Naive thymus-derived CD4-positive, alpha-beta T cell (primary cell): ENCODE measurements around the gene STAT4. TPM values are rescaled to one million over a fixed set of nuclear protein-coding genes. Genes with fewer than 3 reads are reported as not detected.
"Not testable (repeated sequence)": the region's sequence is repeated elsewhere in the genome, so short reads cannot be mapped to it uniquely, and the experiment has no call there.

Experiments
- ATAC-seq: fragments of 150-1000 bp; cut with Tn5 transposase; 2 replicates; pipeline ENCODE4 v1.10.0; 2021; ENCODE audit warnings: mild to moderate bottlenecking, moderate library complexity
- CTCF ChIA-PET: fragments of 350-600 bp; sonication (Branson Sonifier 250); formaldehyde crosslinking; loops from one replicate; lab custom pipeline; 2021; ENCODE audit warnings: antibody characterized with exemption; lab: Charles Lee
- POLR2A ChIA-PET: fragments of 350-600 bp; sonication (Branson Sonifier 250); formaldehyde crosslinking; loops from one replicate; lab custom pipeline; 2021; ENCODE audit warnings: antibody characterized with exemption, inconsistent platforms; lab: Charles Lee
- DNase-seq, 9 donors: peaks; one replicate each; pipeline versions ENCODE4 v3.0.0 to v3.0.0-alpha.2; 2020 to 2022; ENCODE audit warnings: mixed read lengths in 1 of 9
- H3K27ac ChIP-seq: one replicate; pipeline ENCODE4 v1.7.0; 2013; ENCODE audit warnings: mild to moderate bottlenecking, low read depth, low read length, moderate library complexity
- H3K27me3 ChIP-seq, 2 donors: one replicate each; pipeline ENCODE4 v1.7.0; 2013; ENCODE audit warnings: low read length in 2 of 2, mild to moderate bottlenecking in 2 of 2, moderate library complexity in 2 of 2; ENCODE audit not compliant: control insufficient read depth in 2 of 2, insufficient read depth in 2 of 2
- H3K36me3 ChIP-seq, 3 experiments: 1 replicate in 2 of 3; 2 replicates in 1 of 3; pipeline ENCODE4 v1.7.0; 2013; ENCODE audit warnings: low read length in 3 of 3, mild to moderate bottlenecking in 3 of 3, moderate library complexity in 1 of 3; ENCODE audit not compliant: insufficient read depth in 3 of 3, control insufficient read depth in 2 of 3
- H3K4me1 ChIP-seq, 2 donors: one replicate each; pipeline ENCODE4 v1.7.0; 2013; ENCODE audit warnings: low read length in 2 of 2, mild to moderate bottlenecking in 2 of 2, moderate library complexity in 1 of 2; ENCODE audit not compliant: control insufficient read depth in 2 of 2, insufficient read depth in 2 of 2
- H3K4me3 ChIP-seq: 2 replicates; pipeline ENCODE4 v1.7.0; 2013; ENCODE audit warnings: mild to moderate bottlenecking, low read length
- H3K9me3 ChIP-seq, 3 experiments: 1 replicate in 2 of 3; 2 replicates in 1 of 3; pipeline ENCODE4 v1.7.0; 2013; ENCODE audit warnings: low read length in 3 of 3; ENCODE audit not compliant: control insufficient read depth in 2 of 3
- H3K27ac Mint-ChIP-seq, 9 donors: one replicate each; pipeline ENCODE4 v1.8.0; 2020 to 2022; ENCODE audit warnings: mixed read lengths in 9 of 9, mild to moderate bottlenecking in 8 of 9, moderate library complexity in 5 of 9, inconsistent platforms in 2 of 9
- H3K27me3 Mint-ChIP-seq, 5 donors: one replicate each; pipeline ENCODE4 v1.8.0; 2021 to 2022; ENCODE audit warnings: mixed read lengths in 5 of 5, mild to moderate bottlenecking in 1 of 5
- H3K36me3 Mint-ChIP-seq, 5 donors: one replicate each; pipeline ENCODE4 v1.8.0; 2020 to 2022; ENCODE audit warnings: mixed read lengths in 5 of 5, mild to moderate bottlenecking in 3 of 5, inconsistent platforms in 1 of 5
- H3K4me1 Mint-ChIP-seq, 7 donors: one replicate each; pipeline ENCODE4 v1.8.0; 2020 to 2022; ENCODE audit warnings: mixed read lengths in 7 of 7, mild to moderate bottlenecking in 3 of 7, inconsistent platforms in 1 of 7
- H3K4me3 Mint-ChIP-seq, 10 donors: one replicate each; pipeline ENCODE4 v1.8.0; 2020 to 2022; ENCODE audit warnings: mild to moderate bottlenecking in 10 of 10, mixed read lengths in 10 of 10, moderate library complexity in 6 of 10, inconsistent platforms in 2 of 10
- H3K9me3 Mint-ChIP-seq, 11 donors: one replicate each; pipeline ENCODE4 v1.8.0; 2020 to 2022; ENCODE audit warnings: mixed read lengths in 11 of 11, mild to moderate bottlenecking in 4 of 11, inconsistent platforms in 1 of 11, moderate library complexity in 1 of 11
- intact Hi-C, 2 donors: fragments of 100-400 bp; cut with micrococcal nuclease; formaldehyde crosslinking; loops; one replicate each; pipeline ENCODE4 v1.15.1; 2023
- polyA plus RNA-seq, 2 donors: library from polyadenylated mRNA; unstranded; fragments of 300-500 nt; fragmentation: Illumina TruSeq; gene quantifications; one replicate each; pipeline ENCODE4 v1.2.3, GENCODE V29; 2021
- total RNA-seq, 6 experiments: library from RNA in 5 of 6; stranded (reverse) in 5 of 6; gene quantifications; 1 replicate in 5 of 6; 2 replicates in 1 of 6; pipeline ENCODE4 v1.2.3 and lab custom pipeline; 2021 to 2026

STAT4 gene
- total and polyA plus RNA-seq, 7 experiments from 2014 or later, result 52.4 to 132 (median 114) TPM

- H3K27ac Mint-ChIP-seq, result peak overlapping the region; percentile 52 to 92 (median 81)
- H3K9me3 Mint-ChIP-seq, result no peaks in the 10 kb centered on the region
- peaks cover 42 to 88% (median 77%) of the 10 kb centered on the region in 5 donors for H3K36me3 Mint-ChIP-seq
- H3K27me3 ChIP-seq, result no peaks in the 10 kb centered on the region
- ChIA-PET POLR2A (interaction anchor here (1.3 to 1.9 kb wide), 4 partner anchors 14 to 25 kb away, joined by 3 to 6 read pairs (median 4); no protein-coding TSS in a partner anchor), CTCF (no interaction called here)
- ATAC-seq, result no peak
- peak overlapping the region in 1 of 10 donors; percentile 17 for H3K4me3 Mint-ChIP-seq
- H3K27ac ChIP-seq, result no peak overlapping the region
- intact Hi-C loops, result loop anchor here in 1 of 2 donors (2.0 to 5.0 kb wide), 2 partner anchors 15 to 35 kb away; no protein-coding TSS in a partner anchor
- no peak for DNase-seq
- H3K4me1 ChIP-seq, result peaks cover 12 to 13% of the 10 kb centered on the region in 2 donors
- H3K27me3 Mint-ChIP-seq, result no peaks in the 10 kb centered on the region
- peaks cover 28 to 84% (median 62%) of the 10 kb centered on the region in 7 donors for H3K4me1 Mint-ChIP-seq
- peaks cover 64 to 98% (median 70%) of the 10 kb centered on the region in 3 experiments for H3K36me3 ChIP-seq
- no peak overlapping the region for H3K4me3 ChIP-seq
- H3K9me3 ChIP-seq, result no peaks in the 10 kb centered on the region
Measured at GRCh38 chr2:190997526-190998113, 153.2 kb downstream of the STAT4 start.

- Mint-ChIP-seq H3K9me3 (no peaks in the 10 kb centered on the region), H3K4me1 (peaks cover 28 to 82% (median 56%) of the 10 kb centered on the region in 7 donors), H3K27me3 (no peaks in the 10 kb centered on the region), H3K27ac (peak overlapping the region; percentile 52 to 92 (median 81)), H3K4me3 (peak overlapping the region in 1 of 10 donors; percentile 17), H3K36me3 (peaks cover 38 to 87% (median 73%) of the 10 kb centered on the region in 5 donors)
- ChIA-PET POLR2A (interaction anchor here (1.3 to 1.5 kb wide), 2 partner anchors 16 to 25 kb away, joined by 3 to 5 read pairs; no protein-coding TSS in a partner anchor), CTCF (interaction anchor here (0.7 to 1.5 kb wide), 6 partner anchors 8 to 33 kb away, joined by 3 to 8 read pairs (median 5); no protein-coding TSS in a partner anchor)
- H3K27me3 ChIP-seq, result no peaks in the 10 kb centered on the region
- ATAC-seq (peak; percentile 60), DNase-seq (no peak)
- H3K9me3 ChIP-seq, result no peaks in the 10 kb centered on the region
- H3K4me1 ChIP-seq, result peaks cover 8% of the 10 kb centered on the region in 2 donors
- H3K4me3 ChIP-seq, result no peak overlapping the region
- intact Hi-C loops, result loop anchor here (1.0 to 5.0 kb wide), 5 partner anchors 16 to 35 kb away; partner anchors contain the start of gene STAT1 (in 1 of the 2)
- peak overlapping the region; percentile 27 for H3K27ac ChIP-seq
- peaks cover 63 to 98% (median 65%) of the 10 kb centered on the region in 3 experiments for H3K36me3 ChIP-seq
Measured at GRCh38 chr2:190996947-190997346, 153.8 kb downstream of the STAT4 start.

GRCh38 chr2:190996338-190996946 is 154.4 kb downstream of the STAT4 start:
- H3K36me3 Mint-ChIP-seq, result peaks cover 38 to 85% (median 73%) of the 10 kb centered on the region in 5 donors
- peak in 6 of 9 donors; percentile 28 to 52 (median 35) for DNase-seq

GRCh38 chr2:190995315-190995714 is 155.5 kb downstream of the STAT4 start:
- CTCF ChIA-PET, H3K4me1 ChIP-seq, POLR2A ChIA-PET, DNase-seq, H3K27me3 Mint-ChIP-seq, H3K9me3 Mint-ChIP-seq, H3K4me3 ChIP-seq, H3K27me3 ChIP-seq, H3K9me3 ChIP-seq, ATAC-seq: not testable (repeated sequence)
- intact Hi-C loops, result loop anchor here in 1 of 2 donors (5.0 kb wide), 1 partner anchor 37 kb away; no protein-coding TSS in a partner anchor
- Mint-ChIP-seq H3K36me3 (peaks cover 30 to 82% (median 70%) of the 10 kb centered on the region in 5 donors), H3K27ac (peak overlapping the region in 8 of 9 donors; percentile 75 to 89 (median 81)), H3K4me3 (peak overlapping the region in 1 of 10 donors; percentile 31), H3K4me1 (peaks cover 23 to 75% (median 45%) of the 10 kb centered on the region in 7 donors)
- Histone ChIP-seq H3K36me3 (peaks cover 64 to 95% (median 69%) of the 10 kb centered on the region in 3 experiments), H3K27ac (peak overlapping the region; percentile 34)

More at GRCh38 chr2:190996338-190996946, 154.4 kb downstream of the STAT4 start:
- H3K27me3 ChIP-seq, result no peaks in the 10 kb centered on the region
- H3K9me3 ChIP-seq, result no peaks in the 10 kb centered on the region
- peak; percentile 83 for ATAC-seq
- POLR2A ChIA-PET, result interaction anchor here (0.8 to 1.5 kb wide), 4 partner anchors 16 to 109 kb away, joined by 3 to 5 read pairs (median 4); no protein-coding TSS in a partner anchor
- H3K9me3 Mint-ChIP-seq, result no peaks in the 10 kb centered on the region
- intact Hi-C loops, result loop anchor here (1.0 to 5.0 kb wide), 5 partner anchors 16 to 36 kb away; partner anchors contain the start of gene STAT1 (in 1 of the 2)
- CTCF ChIA-PET, result interaction anchor here (0.6 to 1.5 kb wide), 7 partner anchors 8 to 50 kb away, joined by 3 to 8 read pairs (median 5); no protein-coding TSS in a partner anchor
- H3K4me3 Mint-ChIP-seq, result peak overlapping the region in 1 of 10 donors; percentile 28
- H3K27ac ChIP-seq, result peak overlapping the region; percentile 34
- H3K27ac Mint-ChIP-seq, result peak overlapping the region; percentile 52 to 92 (median 81)
- peaks cover 28 to 80% (median 55%) of the 10 kb centered on the region in 7 donors for H3K4me1 Mint-ChIP-seq
- H3K4me1 ChIP-seq, result peaks cover 3 to 7% of the 10 kb centered on the region in 2 donors
- H3K36me3 ChIP-seq, result peaks cover 59 to 95% (median 68%) of the 10 kb centered on the region in 3 experiments
- no peak overlapping the region for H3K4me3 ChIP-seq
- no peaks in the 10 kb centered on the region for H3K27me3 Mint-ChIP-seq

GRCh38 chr2:190994148-190994547 is 156.6 kb downstream of the STAT4 start:
- Histone ChIP-seq H3K27me3 (no peaks in the 10 kb centered on the region), H3K4me1 (peaks cover 0 to 7% of the 10 kb centered on the region in 2 donors), H3K27ac (peak overlapping the region; percentile 3), H3K36me3 (peaks cover 69 to 95% (median 71%) of the 10 kb centered on the region in 3 experiments), H3K4me3 (no peak overlapping the region), H3K9me3 (no peaks in the 10 kb centered on the region)
- POLR2A ChIA-PET, result interaction anchor here (1.6 kb wide), 1 partner anchor 11 kb away, joined by 5 read pairs; no protein-coding TSS in a partner anchor
- Mint-ChIP-seq H3K4me1 (peaks cover 21 to 72% (median 39%) of the 10 kb centered on the region in 7 donors), H3K4me3 (peak overlapping the region in 1 of 10 donors; percentile 43), H3K27me3 (no peaks in the 10 kb centered on the region), H3K36me3 (peaks cover 31 to 80% (median 68%) of the 10 kb centered on the region in 5 donors), H3K9me3 (no peaks in the 10 kb centered on the region), H3K27ac (peak overlapping the region; percentile 5 to 86 (median 75))
- CTCF ChIA-PET, result interaction anchor here (0.8 to 0.9 kb wide), 2 partner anchors 25 to 34 kb away, joined by 3 read pairs; no protein-coding TSS in a partner anchor
- intact Hi-C loops, result no loop called here
- no peak for DNase-seq
- ATAC-seq, result no peak

- Mint-ChIP-seq H3K36me3 (peaks cover 31 to 83% (median 72%) of the 10 kb centered on the region in 5 donors), H3K9me3 (no peaks in the 10 kb centered on the region), H3K4me1 (peaks cover 21 to 74% (median 39%) of the 10 kb centered on the region in 7 donors), H3K4me3 (peak overlapping the region in 1 of 10 donors; percentile 31), H3K27ac (peak overlapping the region in 7 of 9 donors; percentile 5 to 80 (median 58)), H3K27me3 (no peaks in the 10 kb centered on the region)
- intact Hi-C loops, result no loop called here
- H3K4me1 ChIP-seq, result peaks cover 0 to 7% of the 10 kb centered on the region in 2 donors
- no peak for DNase-seq
- no peak overlapping the region for H3K4me3 ChIP-seq
- H3K27ac ChIP-seq, result no peak overlapping the region
- no peaks in the 10 kb centered on the region for H3K27me3 ChIP-seq
- ChIA-PET POLR2A (interaction anchor here (1.6 kb wide), 1 partner anchor 10 kb away, joined by 5 read pairs; no protein-coding TSS in a partner anchor), CTCF (interaction anchor here (0.9 to 1.6 kb wide), 4 partner anchors 11 to 35 kb away, joined by 3 to 5 read pairs (median 3); no protein-coding TSS in a partner anchor)
- peaks cover 66 to 97% (median 72%) of the 10 kb centered on the region in 3 experiments for H3K36me3 ChIP-seq
- no peak for ATAC-seq
- H3K9me3 ChIP-seq, result no peaks in the 10 kb centered on the region
Measured at GRCh38 chr2:190993292-190993643, 157.5 kb downstream of the STAT4 start.
